ENCODE data around the gene ITPRIP. TPM values are rescaled to one million over a fixed set of nuclear protein-coding genes. Genes with fewer than 3 reads are reported as not detected.

Gene ITPRIP
- total RNA-seq, 1 donor from 2014 or later, result 19.9 TPM

- H3K4me3 Mint-ChIP-seq, result no peak overlapping the region
- H3K9me3 Mint-ChIP-seq, result no peaks in the 10 kb centered on the region
- H3K4me1 Mint-ChIP-seq (ENCODE audit: unreplicated experiment), result peaks cover 11% of the 10 kb centered on the region
- H3K36me3 Mint-ChIP-seq, result peaks cover 23% of the 10 kb centered on the region
- no peak overlapping the region for H3K27ac Mint-ChIP-seq
- TF ChIP-seq, protein P1, sequence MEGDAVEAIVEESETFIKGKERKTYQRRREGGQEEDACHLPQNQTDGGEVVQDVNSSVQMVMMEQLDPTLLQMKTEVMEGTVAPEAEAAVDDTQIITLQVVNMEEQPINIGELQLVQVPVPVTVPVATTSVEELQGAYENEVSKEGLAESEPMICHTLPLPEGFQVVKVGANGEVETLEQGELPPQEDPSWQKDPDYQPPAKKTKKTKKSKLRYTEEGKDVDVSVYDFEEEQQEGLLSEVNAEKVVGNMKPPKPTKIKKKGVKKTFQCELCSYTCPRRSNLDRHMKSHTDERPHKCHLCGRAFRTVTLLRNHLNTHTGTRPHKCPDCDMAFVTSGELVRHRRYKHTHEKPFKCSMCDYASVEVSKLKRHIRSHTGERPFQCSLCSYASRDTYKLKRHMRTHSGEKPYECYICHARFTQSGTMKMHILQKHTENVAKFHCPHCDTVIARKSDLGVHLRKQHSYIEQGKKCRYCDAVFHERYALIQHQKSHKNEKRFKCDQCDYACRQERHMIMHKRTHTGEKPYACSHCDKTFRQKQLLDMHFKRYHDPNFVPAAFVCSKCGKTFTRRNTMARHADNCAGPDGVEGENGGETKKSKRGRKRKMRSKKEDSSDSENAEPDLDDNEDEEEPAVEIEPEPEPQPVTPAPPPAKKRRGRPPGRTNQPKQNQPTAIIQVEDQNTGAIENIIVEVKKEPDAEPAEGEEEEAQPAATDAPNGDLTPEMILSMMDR (conservative IDR thresholded peaks at IDR 0.05), result no peak
- DNase-seq (ENCODE audit: extremely low spot score, unreplicated experiment), result no peak
- no peaks in the 10 kb centered on the region for H3K27me3 Mint-ChIP-seq
Observed at GRCh38 chr10:104262055-104262454, 76.2 kb downstream of the ITPRIP start.

GRCh38 chr10:104260775-104261115 lies 77.5 kb downstream of the ITPRIP start:
- Mint-ChIP-seq H3K36me3 (peaks cover 21% of the 10 kb centered on the region), H3K4me1 (ENCODE audit: unreplicated experiment) (peaks cover 20% of the 10 kb centered on the region), H3K4me3 (no peak overlapping the region), H3K27ac (no peak overlapping the region), H3K27me3 (no peaks in the 10 kb centered on the region), H3K9me3 (no peaks in the 10 kb centered on the region)
- TF ChIP-seq, protein P1 (conservative IDR thresholded peaks at IDR 0.05), result no peak
- no peak for DNase-seq (ENCODE audit: extremely low spot score, unreplicated experiment)

DNA sequence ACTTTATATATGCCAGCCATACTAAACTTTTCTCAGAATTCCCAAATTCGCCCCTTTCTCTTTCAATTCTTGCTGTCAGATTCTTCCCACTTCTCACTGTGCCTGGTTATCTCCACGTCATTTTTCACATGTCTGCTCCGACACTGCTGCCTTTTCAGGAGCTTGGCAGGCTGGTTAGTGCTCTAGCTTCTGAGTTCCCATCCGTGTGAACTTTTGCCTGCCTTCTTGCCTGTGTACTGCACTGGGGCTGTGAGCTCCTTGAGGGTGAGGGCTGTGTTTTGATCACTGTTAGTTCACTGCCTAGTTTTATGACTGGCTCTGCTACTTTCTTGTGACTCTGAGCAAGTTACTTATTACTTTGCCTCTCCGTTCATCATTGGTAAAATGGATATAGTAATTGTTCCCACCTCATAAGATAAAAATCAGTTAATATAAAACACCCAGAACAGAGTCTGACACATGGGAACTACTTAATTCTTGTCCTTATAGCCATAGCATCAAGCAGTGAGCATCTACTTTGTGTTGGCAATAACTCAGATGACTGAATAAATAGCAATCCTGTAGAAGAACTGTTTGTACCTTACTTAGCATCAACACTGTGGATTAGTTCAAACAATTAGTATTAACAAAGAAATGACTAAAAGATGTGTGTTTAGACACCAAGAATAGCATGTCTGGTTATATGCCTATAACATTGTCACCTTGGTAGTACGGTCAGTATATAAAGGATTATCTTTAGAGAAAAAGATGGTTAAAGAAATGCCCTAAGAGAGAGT lies 78.1 kb downstream of the ITPRIP start:
- Mint-ChIP-seq H3K9me3 (no peaks in the 10 kb centered on the region), H3K27me3 (no peaks in the 10 kb centered on the region), H3K4me1 (ENCODE audit: unreplicated experiment) (peaks cover 25% of the 10 kb centered on the region), H3K27ac (no peak overlapping the region), H3K36me3 (peaks cover 16% of the 10 kb centered on the region), H3K4me3 (no peak overlapping the region)
- no peak for DNase-seq (ENCODE audit: extremely low spot score, unreplicated experiment)
- TF ChIP-seq, protein P1 (conservative IDR thresholded peaks at IDR 0.05), result no peak

Small RNAs within 50 kb of the gene (microRNA-seq; reads per million reads assigned to microRNA genes)
- 0.83 reads per million for gene MIR4482

Other genes starting within 250 kb of the ITPRIP start
- gene SFR1, start 216.3 kb downstream of the ITPRIP start, total RNA-seq (ENCODE audit: low replicate concordance), result 9.1 and 11.6 TPM in 2 replicates
- 1.6 and 7.6 TPM in 2 replicates for gene CFAP43, start 106.1 kb downstream of the ITPRIP start, total RNA-seq (ENCODE audit: low replicate concordance)
- gene GSTO1, start 83.6 kb downstream of the ITPRIP start, total RNA-seq (ENCODE audit: low replicate concordance), result 74.1 and 79.2 TPM in 2 replicates
- 2.8 and 8.2 TPM in 2 replicates for gene GSTO2, start 69.3 kb downstream of the ITPRIP start, total RNA-seq (ENCODE audit: low replicate concordance)
- 0.24 and 0.34 TPM in 2 replicates for gene CFAP58, start 15.4 kb upstream of the ITPRIP start, total RNA-seq (ENCODE audit: low replicate concordance)

Measured in type B pancreatic cell (in vitro differentiated cells).